Osteoblast (primary cell): ENCODE data around the gene CDC25A. TPM values are rescaled to one million over a fixed set of nuclear protein-coding genes. Genes with fewer than 3 reads are reported as not detected.
A peak's percentile ranks its signal among the peaks of the same experiment; 100 is the strongest.

Experiments
- DNase-seq: peaks from one replicate; pipeline ENCODE4 v3.0.0; 2011; ENCODE audit warnings: low spot score, mixed read lengths; ENCODE audit not compliant: insufficient read length; ENCODE audit errors: missing footprints
- H2AFZ ChIP-seq: 2 replicates; pipeline ENCODE4 v1.6.0; 2011; ENCODE audit warnings: mild to moderate bottlenecking, low read length
- H3K27ac ChIP-seq: 2 replicates; pipeline ENCODE4 v1.5.1; 2011; ENCODE audit warnings: mild to moderate bottlenecking, low read depth, low read length, moderate library complexity
- H3K27me3 ChIP-seq: 2 replicates; pipeline ENCODE4 v1.6.0; 2012; ENCODE audit warnings: mild to moderate bottlenecking, control low read depth, inconsistent platforms, low read length, moderate library complexity; ENCODE audit not compliant: insufficient read depth
- H3K36me3 ChIP-seq: 2 replicates; pipeline ENCODE4 v1.5.1; 2011; ENCODE audit warnings: mild to moderate bottlenecking, low read length, control low read depth, moderate library complexity; ENCODE audit not compliant: insufficient read depth
- H3K4me1 ChIP-seq: 2 replicates; pipeline ENCODE4 v1.5.1; 2011; ENCODE audit warnings: mild to moderate bottlenecking, low read length, control low read depth, moderate library complexity; ENCODE audit not compliant: insufficient read depth
- H3K4me2 ChIP-seq: 2 replicates; pipeline ENCODE4 v1.6.0; 2011; ENCODE audit warnings: mild to moderate bottlenecking, low read length; ENCODE audit not compliant: insufficient read depth
- H3K4me3 ChIP-seq: fragments of 200-600 bp; sonication (generic); 3 replicates; pipeline ENCODE4 v1.5.1; 2012; ENCODE audit warnings: mild to moderate bottlenecking, low read length, inconsistent platforms; ENCODE audit not compliant: insufficient read depth
- H3K79me2 ChIP-seq: 2 replicates; pipeline ENCODE4 v1.6.0; 2012; ENCODE audit warnings: mild to moderate bottlenecking, low read length, control low read depth, inconsistent platforms; ENCODE audit not compliant: insufficient read depth
- H3K9me3 ChIP-seq: 2 replicates; pipeline ENCODE4 v1.5.1; 2011; ENCODE audit warnings: low read depth, low read length, control low read depth
- H4K20me1 ChIP-seq: 2 replicates; pipeline ENCODE4 v1.6.0; 2012; ENCODE audit warnings: mild to moderate bottlenecking, low read length, control low read depth; ENCODE audit not compliant: insufficient read depth
- total RNA-seq: library from RNA; depleted of rRNA; stranded (reverse); fragments of >200 nt; gene quantifications from 2 replicates; pipeline ENCODE4 v1.2.3, GENCODE V29; 2012
- TF ChIP-seq, protein P1 (sequence below): IDR thresholded peaks from 2 replicates; pipeline ENCODE4 v1.5.1; 2011; ENCODE audit warnings: mild to moderate bottlenecking, low read depth, low read length, moderate library complexity; ENCODE audit errors: extremely low read depth

CDC25A gene
- total RNA-seq, 1 donor = 1.1 TPM

- Histone ChIP-seq H2AFZ (no peak overlapping the region), H4K20me1 (peaks cover 5% of the 10 kb centered on the region), H3K79me2 (no peaks in the 10 kb centered on the region), H3K9me3 (no peaks in the 10 kb centered on the region), H3K36me3 (peaks cover 5% of the 10 kb centered on the region), H3K4me3 (no peak overlapping the region), H3K4me1 (peaks cover 33% of the 10 kb centered on the region), H3K4me2 (no peak overlapping the region), H3K27me3 (no peaks in the 10 kb centered on the region), H3K27ac (no peak overlapping the region)
- TF ChIP-seq, protein P1, sequence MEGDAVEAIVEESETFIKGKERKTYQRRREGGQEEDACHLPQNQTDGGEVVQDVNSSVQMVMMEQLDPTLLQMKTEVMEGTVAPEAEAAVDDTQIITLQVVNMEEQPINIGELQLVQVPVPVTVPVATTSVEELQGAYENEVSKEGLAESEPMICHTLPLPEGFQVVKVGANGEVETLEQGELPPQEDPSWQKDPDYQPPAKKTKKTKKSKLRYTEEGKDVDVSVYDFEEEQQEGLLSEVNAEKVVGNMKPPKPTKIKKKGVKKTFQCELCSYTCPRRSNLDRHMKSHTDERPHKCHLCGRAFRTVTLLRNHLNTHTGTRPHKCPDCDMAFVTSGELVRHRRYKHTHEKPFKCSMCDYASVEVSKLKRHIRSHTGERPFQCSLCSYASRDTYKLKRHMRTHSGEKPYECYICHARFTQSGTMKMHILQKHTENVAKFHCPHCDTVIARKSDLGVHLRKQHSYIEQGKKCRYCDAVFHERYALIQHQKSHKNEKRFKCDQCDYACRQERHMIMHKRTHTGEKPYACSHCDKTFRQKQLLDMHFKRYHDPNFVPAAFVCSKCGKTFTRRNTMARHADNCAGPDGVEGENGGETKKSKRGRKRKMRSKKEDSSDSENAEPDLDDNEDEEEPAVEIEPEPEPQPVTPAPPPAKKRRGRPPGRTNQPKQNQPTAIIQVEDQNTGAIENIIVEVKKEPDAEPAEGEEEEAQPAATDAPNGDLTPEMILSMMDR = no peak
- peak; percentile 86 for DNase-seq
Observed at GRCh38 chr3:48155122-48155521, 33.1 kb downstream of the CDC25A start.

DNA sequence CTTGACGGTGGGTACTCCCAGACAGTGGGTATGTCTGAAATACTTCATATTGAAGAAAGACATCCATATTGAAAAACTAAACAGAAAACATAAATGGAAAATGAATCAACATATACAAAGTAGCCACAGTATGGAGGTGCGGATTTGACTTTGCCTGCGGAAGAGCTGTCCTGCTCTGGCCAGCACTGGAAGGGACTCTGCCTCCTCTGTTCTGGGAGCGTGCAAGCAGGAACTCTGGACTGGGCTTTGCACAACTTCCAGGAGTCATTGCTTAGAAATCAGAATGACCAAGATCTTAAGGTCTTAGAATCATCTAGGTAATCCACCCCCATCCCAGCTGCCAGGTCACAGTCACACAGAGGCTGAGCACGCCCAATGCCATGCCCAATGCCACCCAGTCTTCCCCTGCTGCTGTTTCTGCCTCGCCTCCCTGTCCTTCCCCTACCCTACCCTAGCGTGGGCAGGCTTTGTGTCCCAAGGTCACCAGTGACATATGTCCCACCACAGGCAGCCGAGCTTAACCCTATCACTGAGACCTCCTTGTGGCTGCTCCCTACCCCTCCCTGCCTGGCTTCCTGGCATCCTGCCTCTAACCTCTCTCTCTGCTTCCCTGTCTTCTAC is 36.3 kb downstream of the CDC25A start:
- H3K4me1 ChIP-seq = peaks cover 21% of the 10 kb centered on the region
- no peak for DNase-seq
- TF ChIP-seq, protein P1 = no peak

DNA sequence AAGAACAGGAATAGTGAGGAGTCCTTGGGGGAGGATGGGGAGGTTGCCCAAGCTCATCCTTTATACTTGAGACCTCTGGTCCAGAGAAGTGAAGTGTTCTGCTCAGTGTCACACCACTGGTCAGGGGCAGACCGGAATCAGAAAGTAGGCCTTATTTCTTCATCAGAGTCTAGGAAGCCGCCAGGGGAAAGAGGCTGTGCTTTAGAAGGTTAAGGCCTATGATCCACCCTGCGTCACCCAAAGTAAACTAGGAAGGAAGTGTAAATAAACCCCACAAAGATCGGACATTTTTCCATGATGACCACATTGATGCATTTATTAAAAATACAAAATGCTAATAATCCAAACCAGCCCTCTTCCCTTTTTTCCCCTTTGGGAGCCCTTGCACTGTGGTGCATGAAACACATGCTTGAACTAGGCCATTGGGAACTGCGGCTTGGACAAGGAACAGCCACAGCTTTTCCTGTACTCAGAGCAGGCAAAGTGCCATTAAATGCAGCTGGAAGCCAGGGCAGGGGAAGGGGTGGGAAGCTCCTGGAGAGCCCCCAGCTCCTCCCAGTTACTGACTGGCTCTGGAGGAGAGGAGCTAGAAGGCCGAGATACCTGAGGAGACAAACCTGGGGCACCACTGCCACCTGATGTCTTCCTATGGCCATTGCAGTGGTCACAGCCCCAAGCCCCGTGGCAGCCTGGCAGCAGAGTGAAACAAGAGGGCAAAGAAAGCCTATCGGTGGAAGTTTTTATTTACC is 37.0 kb downstream of the CDC25A start:
- Histone ChIP-seq H3K27ac (no peak overlapping the region), H3K27me3 (no peaks in the 10 kb centered on the region), H2AFZ (peak overlapping the region; percentile 48), H3K4me2 (peak overlapping the region; percentile 61), H3K4me1 (peaks cover 21% of the 10 kb centered on the region), H3K9me3 (no peaks in the 10 kb centered on the region), H4K20me1 (peaks cover 5% of the 10 kb centered on the region), H3K4me3 (no peak overlapping the region), H3K79me2 (no peaks in the 10 kb centered on the region), H3K36me3 (no peaks in the 10 kb centered on the region)
- TF ChIP-seq, protein P1 = peak; percentile 94
- DNase-seq = peak; percentile 92

More for the DNA sequence above, 36.3 kb downstream of the CDC25A start:
- Histone ChIP-seq H3K79me2 (no peaks in the 10 kb centered on the region), H3K4me2 (peak overlapping the region; percentile 61), H3K4me3 (no peak overlapping the region), H4K20me1 (peaks cover 5% of the 10 kb centered on the region), H3K27me3 (no peaks in the 10 kb centered on the region), H2AFZ (peak overlapping the region; percentile 9), H3K9me3 (no peaks in the 10 kb centered on the region), H3K27ac (peak overlapping the region; percentile 7), H3K36me3 (no peaks in the 10 kb centered on the region)

- Histone ChIP-seq H2AFZ (no peak overlapping the region), H3K27ac (no peak overlapping the region), H4K20me1 (no peaks in the 10 kb centered on the region), H3K9me3 (no peaks in the 10 kb centered on the region), H3K4me1 (no peaks in the 10 kb centered on the region), H3K4me3 (no peak overlapping the region), H3K4me2 (no peak overlapping the region), H3K36me3 (no peaks in the 10 kb centered on the region), H3K27me3 (no peaks in the 10 kb centered on the region), H3K79me2 (no peaks in the 10 kb centered on the region)
- DNase-seq = no peak
- TF ChIP-seq, protein P1 = no peak
Observed at GRCh38 chr3:48143992-48144391, 44.2 kb downstream of the CDC25A start.
